Erythroblast (primary cell): ENCODE results near the gene ABCA13.

Experiments used
- GATA1 ChIP-seq: IDR thresholded peaks from 2 replicates; pipeline ENCODE4 v1.6.1; 2011; ENCODE audit warnings: low read depth, mild to moderate bottlenecking, control low read depth, low read length, moderate library complexity
- POLR2A ChIP-seq: IDR thresholded peaks from 2 replicates; pipeline ENCODE4 v1.6.1; 2011; ENCODE audit warnings: mild to moderate bottlenecking, low read length

DNA sequence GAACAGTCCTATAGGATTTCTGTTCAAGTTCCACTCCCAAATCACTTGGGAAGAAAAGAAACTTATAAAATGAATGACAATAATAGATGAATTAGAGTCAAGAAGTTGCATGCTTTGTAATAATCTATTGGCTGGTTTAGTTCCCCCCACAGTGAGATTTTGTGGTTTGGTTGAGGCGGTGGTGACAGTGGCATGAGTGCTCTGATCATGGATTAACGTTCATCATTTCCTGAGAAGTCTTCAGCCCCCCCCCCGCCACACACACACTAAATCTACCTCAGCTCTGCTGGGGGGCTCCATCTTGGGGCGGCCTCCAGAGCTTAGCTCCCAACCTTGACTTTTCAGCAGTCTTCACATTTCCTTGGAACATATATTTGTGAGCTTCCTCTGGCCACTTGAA lies 121.7 kb downstream of the ABCA13 start:
- TF ChIP-seq POLR2A: no peak
- TF ChIP-seq GATA1: no peak
